Spinal cord (tissue), 10 donors: ENCODE data around the gene BCLAF3. TPM values are rescaled to one million over a fixed set of nuclear protein-coding genes. Genes with fewer than 3 reads are reported as not detected.

ENCODE experiments used
- DNase-seq, 6 donors: peaks; one replicate each; pipeline versions ENCODE4 v3.0.0 to v3.0.0-alpha.2; 2013 to 2015; ENCODE audit warnings: low spot score in 6 of 6, low read depth in 4 of 6
- H3K27ac ChIP-seq: one replicate; pipeline ENCODE4 v1.5.1; 2013; ENCODE audit warnings: low read depth, low read length, control low read depth
- H3K27me3 ChIP-seq: one replicate; pipeline ENCODE4 v1.6.1; 2013; ENCODE audit warnings: low read length; ENCODE audit not compliant: control insufficient read depth, insufficient read depth
- H3K36me3 ChIP-seq: one replicate; pipeline ENCODE4 v1.6.1; 2013; ENCODE audit warnings: low read length; ENCODE audit not compliant: control insufficient read depth, insufficient read depth
- H3K4me1 ChIP-seq: one replicate; pipeline ENCODE4 v1.6.1; 2013; ENCODE audit warnings: low read length; ENCODE audit not compliant: control insufficient read depth, insufficient read depth
- H3K4me3 ChIP-seq: one replicate; pipeline ENCODE4 v1.5.1; 2013; ENCODE audit warnings: low read depth, low read length, control low read depth
- H3K9me3 ChIP-seq: one replicate; pipeline ENCODE4 v1.6.1; 2013; ENCODE audit warnings: low read length; ENCODE audit not compliant: control insufficient read depth, insufficient read depth
- WGBS: methylation state at CpG from one replicate; pipeline ENCODE4 v1.1.5; 2013; ENCODE audit warnings: missing lambda C conversion rate; ENCODE audit not compliant: insufficient coverage; 5-methylcytosine and 5-hydroxymethylcytosine counted together
- polyA plus RNA-seq, 2 donors: library from polyadenylated mRNA; unstranded; fragments of 120-200 nt; gene quantifications; one replicate each; pipeline ENCODE4 v1.2.1, GENCODE V29; 2013; ENCODE audit not compliant: insufficient read length in 2 of 2
- small RNA-seq: library from RNA; depleted of rRNA; stranded (forward); fragments of <200 nt; gene quantifications from one replicate; pipeline ENCODE3, GENCODE V24; 2014; ENCODE audit warnings: low replicate concordance
- total RNA-seq, 2 donors: library from RNA; depleted of rRNA in 1 of 2; stranded (reverse); fragments of 120-200 nt in 1 of 2; fragments of >200 nt in 1 of 2; gene quantifications; one replicate each; pipeline versions ENCODE4 v1.2.3 to v1.2.4, GENCODE V29; 2013 to 2014
- donor health status: healthy.

BCLAF3 gene
- total and polyA plus RNA-seq, 4 donors = 13.2 to 22.4 (median 15.7) TPM

DNA sequence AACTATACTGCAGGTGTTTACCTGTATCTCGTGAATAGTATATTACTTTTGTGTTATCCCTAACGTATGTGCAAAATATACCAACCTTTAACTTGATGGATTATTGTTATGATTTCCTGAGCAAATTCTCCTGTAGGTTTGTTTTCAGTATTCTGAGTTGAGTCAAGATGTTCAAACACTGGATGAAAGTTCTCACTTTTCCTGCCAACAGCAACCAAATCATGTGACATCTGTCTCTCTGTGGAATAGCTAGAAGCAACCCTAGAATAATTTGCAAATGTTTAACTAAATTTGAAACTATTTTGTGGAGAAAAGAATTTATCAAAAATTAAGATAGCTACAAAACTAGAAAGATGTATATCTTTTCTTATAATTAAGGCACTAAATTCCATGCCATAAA, 35.6 kb downstream of the BCLAF3 start:
- WGBS = no CpG with 5 or more reads among the region's 2 CpGs

DNA sequence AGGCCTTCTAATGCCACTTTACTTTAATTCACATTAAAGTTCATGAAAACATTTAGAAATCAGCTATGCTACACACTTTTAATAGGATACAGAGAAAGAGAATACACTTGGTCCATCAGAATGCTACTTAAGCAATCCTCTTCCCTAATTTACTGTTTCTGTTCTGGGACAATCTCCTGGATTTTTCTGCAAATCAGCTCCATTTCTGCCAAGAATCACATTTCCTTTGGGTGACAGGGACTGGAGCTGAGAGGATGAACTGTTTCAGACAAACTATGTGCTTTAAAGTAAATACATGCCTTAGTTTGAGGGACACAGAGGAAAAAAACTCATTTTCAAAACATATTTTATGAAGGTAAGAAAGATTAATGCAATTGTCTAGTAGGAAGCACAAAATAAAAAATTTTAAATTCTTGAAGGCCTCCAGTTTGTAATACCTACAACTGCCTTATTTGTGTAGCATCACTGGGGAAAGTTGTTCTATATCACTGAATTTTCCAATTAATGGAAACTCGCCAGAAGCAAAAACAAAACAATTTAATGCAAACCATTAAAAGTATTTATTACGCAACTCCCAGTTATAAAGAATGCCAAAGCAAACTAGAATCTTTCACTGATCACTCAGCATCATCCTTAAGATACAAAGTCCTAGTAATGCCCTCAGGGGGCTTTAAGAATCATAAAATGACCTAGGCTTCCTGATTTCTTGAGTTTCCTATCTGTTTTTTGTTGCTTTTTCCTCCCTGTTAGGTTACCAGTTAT, 36.3 kb downstream of the BCLAF3 start:
- DNase-seq = peak in 1 of 6 donors; percentile 6

More for the DNA sequence above, 35.6 kb downstream of the BCLAF3 start:
- Histone ChIP-seq H3K4me1 (no peaks in the 10 kb centered on the region), H3K27ac (no peak overlapping the region), H3K4me3 (no peak overlapping the region), H3K27me3 (peaks cover 2% of the 10 kb centered on the region), H3K9me3 (no peaks in the 10 kb centered on the region), H3K36me3 (no peaks in the 10 kb centered on the region)
- peak in 1 of 6 donors; percentile 20 for DNase-seq

DNA sequence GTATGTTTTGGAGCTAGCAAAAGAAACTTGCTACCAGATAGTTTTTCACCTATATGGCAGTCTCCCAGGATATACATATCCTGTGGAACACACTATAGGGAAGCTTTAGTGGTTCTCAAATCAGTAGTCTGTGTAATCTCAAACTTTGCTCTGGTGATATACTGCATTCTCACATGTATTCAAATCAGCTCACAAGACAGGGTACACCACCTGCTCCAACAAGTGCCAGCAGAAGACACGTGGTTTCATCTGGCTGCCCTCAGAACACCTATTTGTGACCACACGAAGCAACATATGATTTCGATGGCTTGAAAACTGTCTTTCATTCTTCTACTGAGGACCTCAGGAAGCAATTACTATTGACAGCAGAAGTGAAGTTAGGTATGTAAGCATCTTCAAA, 37.7 kb downstream of the BCLAF3 start:
- no peaks in the 10 kb centered on the region for H3K4me1 ChIP-seq
- no peak for DNase-seq
- 80% methylated on average over 1 of the region's 3 CpGs for WGBS
- peaks cover 2% of the 10 kb centered on the region for H3K27me3 ChIP-seq
- H3K27ac ChIP-seq = no peak overlapping the region
- H3K9me3 ChIP-seq = no peaks in the 10 kb centered on the region
- H3K36me3 ChIP-seq = peaks cover 3% of the 10 kb centered on the region
- H3K4me3 ChIP-seq = no peak overlapping the region

More for the DNA sequence above, 36.3 kb downstream of the BCLAF3 start:
- Histone ChIP-seq H3K36me3 (no peaks in the 10 kb centered on the region), H3K4me1 (no peaks in the 10 kb centered on the region), H3K27me3 (peaks cover 2% of the 10 kb centered on the region), H3K4me3 (no peak overlapping the region), H3K27ac (no peak overlapping the region), H3K9me3 (no peaks in the 10 kb centered on the region)
- WGBS = 75% methylated on average over 1 of the region's 2 CpGs

DNA sequence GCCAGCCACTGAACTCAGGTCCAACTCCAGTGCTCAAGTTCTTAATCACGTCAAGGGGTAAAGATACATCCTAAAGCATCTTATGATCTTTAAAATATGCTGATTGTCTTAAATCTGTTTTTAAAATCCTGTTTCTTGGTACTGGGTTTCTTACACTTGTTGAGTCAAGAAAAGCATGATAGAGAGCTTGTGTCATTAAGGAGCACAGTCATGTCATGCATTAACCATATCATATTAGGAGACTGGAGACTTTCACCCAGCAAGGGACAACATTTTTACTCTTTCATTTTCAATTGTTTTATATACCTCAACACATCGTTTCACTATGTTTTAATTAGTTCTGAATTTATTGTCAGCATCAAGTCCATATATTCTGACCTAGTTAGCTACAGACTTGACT, 41.5 kb downstream of the BCLAF3 start:
- H3K36me3 ChIP-seq = peaks cover 3% of the 10 kb centered on the region
- H3K4me3 ChIP-seq = no peak overlapping the region
- peaks cover 4% of the 10 kb centered on the region for H3K27me3 ChIP-seq
- WGBS = no CpG with 5 or more reads among the region's 2 CpGs
- DNase-seq = no peak
- no peaks in the 10 kb centered on the region for H3K9me3 ChIP-seq
- no peaks in the 10 kb centered on the region for H3K4me1 ChIP-seq
- no peak overlapping the region for H3K27ac ChIP-seq

DNA sequence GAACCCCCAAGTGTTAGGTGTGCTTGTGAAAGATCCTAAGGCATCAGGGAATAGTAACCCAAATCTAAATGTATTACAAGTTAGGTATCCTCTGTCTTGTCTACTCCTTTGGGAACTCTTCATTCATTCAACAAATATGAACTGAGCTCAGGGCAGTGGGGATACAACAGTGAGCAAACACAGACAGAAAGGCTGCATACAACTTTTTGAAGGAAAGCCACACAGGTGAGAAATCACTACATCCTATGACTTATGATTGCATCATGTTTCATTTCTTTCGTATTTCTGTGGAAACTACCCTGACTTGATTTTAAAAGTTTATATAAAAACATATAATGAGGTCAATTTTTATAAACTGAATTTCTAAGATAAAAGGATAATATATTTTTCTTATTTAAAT, 43.2 kb downstream of the BCLAF3 start:
- Histone ChIP-seq H3K4me1 (no peaks in the 10 kb centered on the region), H3K27me3 (peaks cover 4% of the 10 kb centered on the region), H3K27ac (no peak overlapping the region), H3K9me3 (no peaks in the 10 kb centered on the region), H3K36me3 (peaks cover 3% of the 10 kb centered on the region), H3K4me3 (no peak overlapping the region)
- DNase-seq = no peak
- no CpG with 5 or more reads among the region's 1 CpG for WGBS

Small RNA genes within 50 kb of the gene (small RNA-seq; reads per million reads assigned to genes)
- gene MIR23C (0.49 reads per million, percentile 55 among the genes with 10 or more reads in this experiment), gene RF00019 (not detected)

Other genes with a start within 250 kb of the BCLAF3 start
- gene SH3KBP1, start 103.5 kb downstream of the BCLAF3 start, total RNA-seq = 10 to 100 TPM; 21.9 to 22.2 TPM
- 10 to 100 TPM; 43.8 to 55.0 TPM for gene SH3KBP1, start 103.5 kb downstream of the BCLAF3 start, polyA plus RNA-seq
- 10 to 100 TPM in 1 of 2 donors, 1 to 10 TPM in 1; 8.2 to 27.4 TPM for gene MAP7D2, start 125.8 kb upstream of the BCLAF3 start, total RNA-seq
- gene MAP7D2, start 125.8 kb upstream of the BCLAF3 start, polyA plus RNA-seq = 10 to 100 TPM; 35.8 to 38.5 TPM
- gene EIF1AX, start 150.8 kb upstream of the BCLAF3 start, total RNA-seq = 10 to 100 TPM; 46.1 to 89.3 TPM
- gene EIF1AX, start 150.8 kb upstream of the BCLAF3 start, polyA plus RNA-seq = 100 to 1,000 TPM in 1 of 2 donors, 10 to 100 TPM in 1; 75.6 to 102 TPM